H1 (cell line): ENCODE results near the gene TTYH2. TPM values are rescaled to one million over a fixed set of nuclear protein-coding genes. Genes with fewer than 3 reads are reported as not detected.

Experiments
- CTCF ChIA-PET: fragments of 300-600 bp; sonication (Branson Sonifier 250); formaldehyde crosslinking; loops from one replicate; lab custom pipeline; 2021; ENCODE audit not compliant: partially characterized antibody; lab: Charles Lee
- POLR2A ChIA-PET: fragments of 300-600 bp; sonication (Branson Sonifier 250); formaldehyde crosslinking; loops from one replicate; lab custom pipeline; 2021; ENCODE audit warnings: inconsistent platforms; ENCODE audit not compliant: partially characterized antibody; lab: Charles Lee
- DNase-seq, 2 experiments: peaks; one replicate each; pipeline versions ENCODE4 v3.0.0 to v3.0.0-alpha.2; 2010 to 2022; ENCODE audit warnings: low spot score in 2 of 2, low read depth in 1 of 2, mixed read lengths in 1 of 2
- FAIRE-seq: peaks from 2 replicates; lab custom pipeline; 2011; peaks lifted over from hg19 to GRCh38; lab: Jason Lieb, UNC
- H2AFZ ChIP-seq: 2 replicates; pipeline ENCODE4 v1.8.1; 2012; ENCODE audit warnings: low read length, inconsistent platforms
- H2AK5ac ChIP-seq: 2 replicates; pipeline ENCODE4 v1.6.1; 2013; ENCODE audit warnings: low read depth, low read length
- H2BK120ac ChIP-seq: replicated peaks from 2 replicates; pipeline ENCODE3; 2013; ENCODE audit warnings: low read depth, low read length, inconsistent platforms
- H2BK12ac ChIP-seq: 2 replicates; pipeline ENCODE4 v1.6.1; 2013; ENCODE audit warnings: low read depth, low read length
- H2BK15ac ChIP-seq: 2 replicates; pipeline ENCODE4 v1.6.1; 2013; ENCODE audit warnings: low read length
- H2BK20ac ChIP-seq: 2 replicates; pipeline ENCODE4 v1.6.1; 2013; ENCODE audit warnings: low read length
- H2BK5ac ChIP-seq: 2 replicates; pipeline ENCODE4 v1.6.1; 2013; ENCODE audit warnings: low read depth, low read length
- H3K14ac ChIP-seq: 2 replicates; pipeline ENCODE4 v1.6.1; 2013; ENCODE audit warnings: inconsistent platforms; ENCODE audit not compliant: insufficient read length
- H3K18ac ChIP-seq: 2 replicates; pipeline ENCODE4 v1.6.1; 2013; ENCODE audit warnings: low read length; ENCODE audit errors: extremely low read depth
- H3K23ac ChIP-seq: 2 replicates; pipeline ENCODE4 v1.6.1; 2013; ENCODE audit warnings: inconsistent platforms; ENCODE audit not compliant: insufficient read length
- H3K23me2 ChIP-seq: 2 replicates; pipeline ENCODE4 v1.6.1; 2013; ENCODE audit warnings: low read depth, low read length
- H3K27ac ChIP-seq: 2 replicates; pipeline ENCODE4 v1.6.1; 2011; ENCODE audit warnings: low read depth, low read length, inconsistent platforms
- H3K27me3 ChIP-seq, 4 experiments: replicated peaks in 1 of 4; 1 replicate in 1 of 4; 2 replicates in 3 of 4; pipeline versions ENCODE4 v1.6.1 to v1.8.1; 2011 to 2013; ENCODE audit warnings: low read length in 3 of 4, mild to moderate bottlenecking in 3 of 4, inconsistent platforms in 2 of 4, mixed read lengths in 2 of 4, moderate library complexity in 1 of 4; ENCODE audit not compliant: control insufficient read depth in 3 of 4, insufficient read depth in 3 of 4; ENCODE audit errors: extremely low read depth in 1 of 4
- H3K36me3 ChIP-seq, 4 experiments: 2 replicates each; pipeline versions ENCODE4 v1.6.1 to v1.8.1; 2011 to 2013; ENCODE audit warnings: mild to moderate bottlenecking in 4 of 4, low read length in 3 of 4, moderate library complexity in 2 of 4, control low read depth in 1 of 4, inconsistent platforms in 1 of 4; ENCODE audit not compliant: insufficient read depth in 4 of 4, control insufficient read depth in 2 of 4
- H3K4ac ChIP-seq: replicated peaks from 2 replicates; pipeline ENCODE3; 2013; ENCODE audit warnings: low read length, low read depth, mixed read lengths, inconsistent platforms; ENCODE audit not compliant: insufficient read length
- H3K4me1 ChIP-seq, 4 experiments: replicated peaks in 1 of 4; 1 replicate in 1 of 4; 2 replicates in 3 of 4; pipeline versions ENCODE4 v1.6.1 to v1.8.1; 2011 to 2013; ENCODE audit warnings: low read length in 3 of 4, inconsistent platforms in 2 of 4, mixed read lengths in 1 of 4; ENCODE audit not compliant: insufficient read depth in 4 of 4, control insufficient read depth in 3 of 4
- H3K4me2 ChIP-seq, 2 experiments: 2 replicates each; pipeline versions ENCODE4 v1.6.1 to v1.8.1; 2011 to 2013; ENCODE audit warnings: low read depth in 2 of 2, low read length in 2 of 2, control low read depth in 1 of 2, inconsistent platforms in 1 of 2, mild to moderate bottlenecking in 1 of 2; ENCODE audit not compliant: insufficient read depth in 1 of 2
- H3K4me3 ChIP-seq, 4 experiments: fragments of 200-600, 300-600 bp in 1 of 4; sonication (generic), shearing (Covaris generic), sonication (Bioruptor Twin) in 1 of 4; 2 replicates each; pipeline versions ENCODE4 v1.5.1 to v1.8.1; 2011 to 2016; ENCODE audit warnings: low read length in 4 of 4, low read depth in 3 of 4, control low read depth in 2 of 4, inconsistent platforms in 2 of 4, mild to moderate bottlenecking in 2 of 4, mixed read lengths in 1 of 4, moderate library complexity in 1 of 4; ENCODE audit not compliant: insufficient read depth in 2 of 4; ENCODE audit errors: extremely low read depth in 1 of 4
- H3K56ac ChIP-seq: replicated peaks from 2 replicates; pipeline ENCODE3; 2013; ENCODE audit warnings: low read depth, mild to moderate bottlenecking, mixed read lengths, low read length, inconsistent platforms; ENCODE audit not compliant: insufficient read length
- H3K79me1 ChIP-seq: 2 replicates; pipeline ENCODE4 v1.6.1; 2013; ENCODE audit warnings: low read depth, low read length, control low read depth
- H3K79me2 ChIP-seq, 2 experiments: 2 replicates each; pipeline versions ENCODE4 v1.6.1 to v1.8.1; 2012 to 2013; ENCODE audit warnings: low read length in 2 of 2, mild to moderate bottlenecking in 2 of 2, inconsistent platforms in 1 of 2; ENCODE audit not compliant: insufficient read depth in 2 of 2, control insufficient read depth in 1 of 2
- H3K9ac ChIP-seq, 4 experiments: replicated peaks in 1 of 4; 1 replicate in 1 of 4; 2 replicates in 3 of 4; pipeline versions ENCODE4 v1.6.1 to v1.8.1; 2011 to 2013; ENCODE audit warnings: low read depth in 3 of 4, low read length in 3 of 4, control low read depth in 2 of 4, mild to moderate bottlenecking in 2 of 4, moderate library complexity in 2 of 4, inconsistent platforms in 1 of 4; ENCODE audit errors: extremely low read depth in 1 of 4
- H3K9me3 ChIP-seq, 2 experiments: 2 replicates each; pipeline versions ENCODE4 v1.6.1 to v1.8.1; 2012 to 2013; ENCODE audit warnings: mild to moderate bottlenecking in 2 of 2, moderate library complexity in 2 of 2, control low read depth in 1 of 2, inconsistent platforms in 1 of 2, low read depth in 1 of 2, low read length in 1 of 2, mixed read lengths in 1 of 2; ENCODE audit not compliant: insufficient read depth in 2 of 2
- H4K20me1 ChIP-seq, 2 experiments: replicated peaks in 1 of 2; 2 replicates each; pipeline versions ENCODE3 to v1.8.1; 2011 to 2013; ENCODE audit warnings: inconsistent platforms in 2 of 2, low read length in 2 of 2, mild to moderate bottlenecking in 1 of 2; ENCODE audit not compliant: insufficient read depth in 2 of 2, control insufficient read depth in 1 of 2
- H4K5ac ChIP-seq: 2 replicates; pipeline ENCODE4 v1.6.1; 2013; ENCODE audit warnings: low read length, low read depth, mixed read lengths, inconsistent platforms; ENCODE audit not compliant: insufficient read length
- H4K8ac ChIP-seq: 2 replicates; pipeline ENCODE4 v1.8.0; 2013; ENCODE audit warnings: mild to moderate bottlenecking, moderate library complexity, low read length, inconsistent platforms; ENCODE audit not compliant: insufficient read depth; ENCODE audit errors: extremely low read depth
- H4K91ac ChIP-seq: replicated peaks from 2 replicates; pipeline ENCODE3; 2013; ENCODE audit warnings: low read length, mixed read lengths, inconsistent platforms; ENCODE audit not compliant: insufficient read length
- CEBPB ChIP-seq: IDR thresholded peaks from 2 replicates; pipeline ENCODE4 v1.6.1; 2012; ENCODE audit warnings: low read depth, low read length
- GTF2F1 ChIP-seq: IDR thresholded peaks from 2 replicates; pipeline ENCODE4 v1.6.1; 2012; ENCODE audit warnings: low read depth, low read length, improper control_type of control experiment, borderline replicate concordance
- HDAC2 ChIP-seq, 2 experiments: fragments of 300-600 bp in 1 of 2; sonication (generic) in 1 of 2; IDR thresholded peaks; 2 replicates each; pipeline ENCODE4 v1.6.1; 2011 to 2012; ENCODE audit warnings: low read depth in 2 of 2, low read length in 2 of 2, mild to moderate bottlenecking in 2 of 2, moderate library complexity in 2 of 2, borderline replicate concordance in 1 of 2, inconsistent platforms in 1 of 2
- JUND ChIP-seq: IDR thresholded peaks from 2 replicates; pipeline ENCODE4 v1.6.1; 2011; ENCODE audit warnings: mild to moderate bottlenecking, improper control_type of control experiment, low read length
- PHF8 ChIP-seq: fragments of 200-600 bp; sonication (generic); conservative IDR thresholded peaks from 2 replicates; pipeline ENCODE4 v1.7.1; 2012; ENCODE audit warnings: low read depth, mild to moderate bottlenecking, inconsistent platforms, low read length, moderate library complexity
- RNF2 ChIP-seq: fragments of 200-900, 300-1000 bp; sonication (generic); IDR thresholded peaks from 2 replicates; pipeline ENCODE4 v1.7.1; 2016; ENCODE audit warnings: borderline replicate concordance, low read depth, mild to moderate bottlenecking, antibody characterized with exemption, low read length; ENCODE audit not compliant: poor library complexity, severe bottlenecking; ENCODE audit errors: missing control alignments
- SIN3A ChIP-seq, 2 experiments: IDR thresholded peaks in 1 of 2; conservative IDR thresholded peaks in 1 of 2; 2 replicates each; pipeline ENCODE4 v1.6.1; 2011 to 2012; ENCODE audit warnings: low read length in 2 of 2, improper control_type of control experiment in 1 of 2, low read depth in 1 of 2, mild to moderate bottlenecking in 1 of 2
- TEAD4 ChIP-seq: IDR thresholded peaks from 2 replicates; pipeline ENCODE4 v1.6.1; 2012; ENCODE audit warnings: low read depth, low read length, inconsistent platforms, mixed read lengths
- WGBS, 2 experiments: shearing (Covaris generic) in 1 of 2; methylation state at CpG; one replicate each; pipeline versions ENCODE4 v1.1.6 to v1.1.7; 2013 to 2015; ENCODE audit warnings: low lambda C conversion rate in 2 of 2, mixed read lengths in 2 of 2, inconsistent platforms in 1 of 2, low coverage in 1 of 2, missing lambda C conversion rate in 1 of 2; ENCODE audit not compliant: insufficient replicate concordance in 2 of 2, insufficient coverage in 1 of 2, insufficient read length in 1 of 2; ENCODE audit errors: extremely low coverage in 1 of 2, missing lambda C conversion rate in 1 of 2; 5-methylcytosine and 5-hydroxymethylcytosine counted together
- polyA plus RNA-seq, 7 experiments: library from polyadenylated mRNA; depleted of rRNA in 3 of 7; stranded (reverse) in 5 of 7; unstranded in 2 of 7; fragments of >200 nt in 5 of 7; fragments of 200-250 nt in 2 of 7; gene quantifications; 1 replicate in 5 of 7; 2 replicates in 1 of 7; 4 replicates in 1 of 7; pipeline versions ENCODE4 v1.2.1 to v1.2.3, GENCODE V29; 2011 to 2013; ENCODE audit warnings: missing spikeins in 2 of 7, mixed read lengths in 2 of 7
- total RNA-seq: library from RNA; stranded (reverse); fragmentation: NEBNext Ultra II Directional; extraction: Animal tissue kit (Norgen Biotek cat#: 25700); gene quantifications from 2 replicates; pipeline ENCODE4 v1.2.1, GENCODE V29; 2021

The TTYH2 gene
- total and polyA plus RNA-seq, 2 of the 8 experiments (the other 6 are each of a cell fraction or from before 2014, with no cell fraction given): 3.2 to 9.2 TPM

GRCh38 chr17:74183411-74183810 is 30.0 kb upstream of the TTYH2 start:
- POLR2A ChIA-PET: interaction anchor here (2.7 kb wide), 1 partner anchor 20 kb away, joined by 12 read pairs; the partner anchor contains the start of gene RPL38
- Histone ChIP-seq H3K14ac (no peak overlapping the region), H2BK12ac (no peak overlapping the region), H3K4me1 (peaks cover 0 to 4% (median 1%) of the 10 kb centered on the region in 4 experiments; a peak in 1 of 7 replicates), H3K79me2 (no peaks in the 10 kb centered on the region), H2BK20ac (no peak overlapping the region), H3K4me3 (no peak overlapping the region), H3K9me3 (no peaks in the 10 kb centered on the region), H4K91ac (no peak overlapping the region), H2BK5ac (no peak overlapping the region), H3K27me3 (no peaks in the 10 kb centered on the region), H3K23me2 (no peaks in the 10 kb centered on the region; the same call in 1 of the 2 replicates), H3K18ac (no peak overlapping the region), H3K4ac (no peak overlapping the region), H3K36me3 (no peaks in the 10 kb centered on the region), H2BK120ac (no peak overlapping the region), H4K20me1 (peaks cover 0 to 2% of the 10 kb centered on the region in 2 experiments), H3K79me1 (no peaks in the 10 kb centered on the region), H4K5ac (no peak overlapping the region), H3K23ac (no peak overlapping the region), H2AFZ (no peak overlapping the region), H3K9ac (no peak overlapping the region), H3K56ac (no peak overlapping the region), H4K8ac (no peak overlapping the region), H2AK5ac (no peak overlapping the region), H2BK15ac (no peak overlapping the region), H3K27ac (no peak overlapping the region), H3K4me2 (no peak overlapping the region)
- no peak for FAIRE-seq
- DNase-seq: no peak
- CTCF ChIA-PET: interaction anchor here (0.6 to 5.1 kb wide), 5 partner anchors 16 to 1242 kb away, joined by 3 to 23 read pairs (median 8); partner anchors contain the start of gene RPL38
- 84% methylated on average over 8 of the region's 9 CpGs; no CpG with 5 or more reads in 1 of the 2 experiments for WGBS, 2 experiments
- TF ChIP-seq PHF8 (no peak), SIN3A (conservative IDR thresholded peaks at IDR 0.05 in 1 of 2, IDR thresholded peaks at IDR 0.05 in 1 of 2; ENCODE audit: low read depth in 1 of 2, low read length in 2 of 2) (no peak), HDAC2 (IDR thresholded peaks at IDR 0.05; ENCODE audit: borderline replicate concordance in 1 of 2, low read depth in 2 of 2, low read length in 2 of 2) (no peak), CEBPB (no peak), JUND (no peak), RNF2 (no peak), GTF2F1 (no peak), TEAD4 (no peak)
